ENCODE data around the gene UBA1. TPM values are rescaled to one million over a fixed set of nuclear protein-coding genes. Genes with fewer than 3 reads are reported as not detected.
"Not testable (repeated sequence)": the region's sequence is repeated elsewhere in the genome, so short reads cannot be mapped to it uniquely, and the experiment has no call there.

Gene UBA1
- total and polyA plus RNA-seq, 2 donors, result 80.4 to 99.8 TPM

GRCh38 chrX:47245156-47245555 lies 51.5 kb downstream of the UBA1 start:
- peaks cover 69 to 72% of the 10 kb centered on the region in 2 donors for H3K36me3 ChIP-seq (ENCODE audit: control insufficient read depth in 2 of 2, insufficient read depth in 2 of 2, low read length in 1 of 2)

GRCh38 chrX:47247206-47247998 lies 53.8 kb downstream of the UBA1 start:
- Histone ChIP-seq H3K9me3 (ENCODE audit: control insufficient read depth in 2 of 2, insufficient read depth in 1 of 2, low read length in 1 of 2) (no peaks in the 10 kb centered on the region), H3K4me1 (ENCODE audit: control insufficient read depth in 2 of 2, insufficient read depth in 2 of 2, low read length in 2 of 2) (no peaks in the 10 kb centered on the region), H3K36me3 (ENCODE audit: control insufficient read depth in 2 of 2, insufficient read depth in 2 of 2, low read length in 1 of 2) (peaks cover 47 to 51% of the 10 kb centered on the region in 2 donors), H3K27ac (ENCODE audit: low read depth in 1 of 2, low read length in 1 of 2) (no peak overlapping the region), H3K27me3 (ENCODE audit: control insufficient read depth in 2 of 2, insufficient read depth in 1 of 2, low read length in 1 of 2) (peaks cover 0 to 2% of the 10 kb centered on the region in 2 donors), H3K4me3 (ENCODE audit: low read length in 2 of 2) (no peak overlapping the region)
- no peak for DNase-seq (ENCODE audit: low read depth in 6 of 9, low spot score in 9 of 9)
- 96% methylated on average over 23 of the region's 23 CpGs for WGBS

More at GRCh38 chrX:47245156-47245555, 51.5 kb downstream of the UBA1 start:
- WGBS, result 96% methylated on average over 10 of the region's 10 CpGs
- DNase-seq (ENCODE audit: low read depth in 6 of 9, low spot score in 9 of 9), result no peak
- Histone ChIP-seq H3K4me1 (ENCODE audit: control insufficient read depth in 2 of 2, insufficient read depth in 2 of 2, low read length in 2 of 2) (no peaks in the 10 kb centered on the region), H3K9me3 (ENCODE audit: control insufficient read depth in 2 of 2, insufficient read depth in 1 of 2, low read length in 1 of 2) (no peaks in the 10 kb centered on the region), H3K27me3 (ENCODE audit: control insufficient read depth in 2 of 2, insufficient read depth in 1 of 2, low read length in 1 of 2) (peaks cover 0 to 2% of the 10 kb centered on the region in 2 donors), H3K4me3 (ENCODE audit: low read length in 2 of 2) (no peak overlapping the region), H3K27ac (ENCODE audit: low read depth in 1 of 2, low read length in 1 of 2) (no peak overlapping the region)

DNA sequence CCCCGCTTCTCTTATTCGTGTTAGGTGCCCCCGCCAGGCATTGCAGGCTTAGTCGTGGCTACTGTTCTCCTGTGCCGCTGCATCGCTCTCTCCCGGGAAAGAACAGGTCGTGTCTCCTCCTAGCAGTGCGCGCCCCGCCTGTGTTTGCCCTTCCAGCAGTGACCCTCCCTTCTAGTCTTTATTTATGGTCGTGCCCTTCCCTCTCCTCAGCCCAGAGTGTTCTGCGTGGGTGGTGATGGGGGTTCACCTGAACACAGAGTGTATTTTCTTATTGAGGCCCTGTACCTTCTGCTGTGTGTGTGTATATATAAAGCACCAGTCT lies 54.3 kb downstream of the UBA1 start:
- Histone ChIP-seq H3K9me3 (ENCODE audit: control insufficient read depth in 2 of 2, insufficient read depth in 1 of 2, low read length in 1 of 2) (no peaks in the 10 kb centered on the region), H3K4me1 (ENCODE audit: control insufficient read depth in 2 of 2, insufficient read depth in 2 of 2, low read length in 2 of 2) (no peaks in the 10 kb centered on the region), H3K36me3 (ENCODE audit: control insufficient read depth in 2 of 2, insufficient read depth in 2 of 2, low read length in 1 of 2) (peaks cover 44 to 47% of the 10 kb centered on the region in 2 donors), H3K27ac (ENCODE audit: low read depth in 1 of 2, low read length in 1 of 2) (no peak overlapping the region), H3K4me3 (ENCODE audit: low read length in 2 of 2) (no peak overlapping the region), H3K27me3 (ENCODE audit: control insufficient read depth in 2 of 2, insufficient read depth in 1 of 2, low read length in 1 of 2) (peaks cover 0 to 2% of the 10 kb centered on the region in 2 donors)
- no peak for DNase-seq (ENCODE audit: low read depth in 6 of 9, low spot score in 9 of 9)
- 97% methylated on average over 13 of the region's 13 CpGs for WGBS

DNA sequence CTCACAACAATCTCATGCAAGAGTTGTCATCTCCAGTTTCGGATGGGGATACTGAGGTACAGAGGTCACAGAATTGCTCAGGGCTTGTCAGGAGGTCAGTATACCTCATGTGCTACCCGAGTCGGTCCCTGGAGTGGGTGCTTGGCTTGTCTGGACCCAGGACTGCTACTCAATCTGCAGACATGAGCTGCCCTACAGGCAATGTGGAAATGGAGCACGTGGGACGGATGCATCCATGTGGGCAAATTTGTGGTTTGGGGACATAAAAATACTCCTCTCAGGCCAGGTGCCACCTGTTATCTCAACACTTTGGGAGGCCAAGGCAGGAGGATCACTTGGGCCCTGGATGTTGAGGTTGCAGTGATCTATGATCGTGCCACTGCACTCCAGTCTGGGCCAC lies 54.9 kb downstream of the UBA1 start:
- no peak overlapping the region for H3K4me3 ChIP-seq (ENCODE audit: low read length in 2 of 2)

DNA sequence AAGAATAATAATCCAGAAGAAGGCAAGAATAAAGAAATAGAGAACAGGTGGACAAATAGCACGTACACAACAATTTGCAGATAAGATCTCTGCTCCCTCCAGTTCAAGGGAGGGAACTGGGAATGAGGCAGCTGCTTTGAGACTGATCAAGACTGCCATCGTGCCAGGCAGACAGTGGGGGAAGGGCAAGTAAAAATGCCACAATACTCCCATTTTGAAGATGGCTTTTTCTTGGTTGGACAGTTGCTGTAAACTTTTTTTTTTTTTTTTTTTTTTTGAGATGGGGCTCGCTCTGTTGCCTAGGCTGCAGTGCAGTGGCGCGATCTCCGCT lies 56.4 kb downstream of the UBA1 start:
- Histone ChIP-seq H3K36me3 (ENCODE audit: control insufficient read depth in 2 of 2, insufficient read depth in 2 of 2, low read length in 1 of 2) (peaks cover 29 to 30% of the 10 kb centered on the region in 2 donors), H3K27me3 (ENCODE audit: control insufficient read depth in 2 of 2, insufficient read depth in 1 of 2, low read length in 1 of 2) (no peaks in the 10 kb centered on the region), H3K4me1 (ENCODE audit: control insufficient read depth in 2 of 2, insufficient read depth in 2 of 2, low read length in 2 of 2) (no peaks in the 10 kb centered on the region), H3K4me3 (ENCODE audit: low read length in 2 of 2) (no peak overlapping the region), H3K27ac (ENCODE audit: low read depth in 1 of 2, low read length in 1 of 2) (no peak overlapping the region), H3K9me3 (ENCODE audit: control insufficient read depth in 2 of 2, insufficient read depth in 1 of 2, low read length in 1 of 2) (no peaks in the 10 kb centered on the region)
- no peak for DNase-seq (ENCODE audit: low read depth in 6 of 9, low spot score in 9 of 9)
- WGBS, result 96% methylated on average over 6 of the region's 6 CpGs

More for the DNA sequence above, 54.9 kb downstream of the UBA1 start:
- H3K27ac ChIP-seq (ENCODE audit: low read depth in 1 of 2, low read length in 1 of 2), result no peak overlapping the region
- no peak for DNase-seq (ENCODE audit: low read depth in 6 of 9, low spot score in 9 of 9)
- H3K9me3 ChIP-seq (ENCODE audit: control insufficient read depth in 2 of 2, insufficient read depth in 1 of 2, low read length in 1 of 2), result no peaks in the 10 kb centered on the region
- H3K36me3 ChIP-seq (ENCODE audit: control insufficient read depth in 2 of 2, insufficient read depth in 2 of 2, low read length in 1 of 2), result peaks cover 39 to 43% of the 10 kb centered on the region in 2 donors
- H3K27me3 ChIP-seq (ENCODE audit: control insufficient read depth in 2 of 2, insufficient read depth in 1 of 2, low read length in 1 of 2), result peaks cover 0 to 2% of the 10 kb centered on the region in 2 donors
- 96% methylated on average over 6 of the region's 6 CpGs for WGBS
- no peaks in the 10 kb centered on the region for H3K4me1 ChIP-seq (ENCODE audit: control insufficient read depth in 2 of 2, insufficient read depth in 2 of 2, low read length in 2 of 2)

DNA sequence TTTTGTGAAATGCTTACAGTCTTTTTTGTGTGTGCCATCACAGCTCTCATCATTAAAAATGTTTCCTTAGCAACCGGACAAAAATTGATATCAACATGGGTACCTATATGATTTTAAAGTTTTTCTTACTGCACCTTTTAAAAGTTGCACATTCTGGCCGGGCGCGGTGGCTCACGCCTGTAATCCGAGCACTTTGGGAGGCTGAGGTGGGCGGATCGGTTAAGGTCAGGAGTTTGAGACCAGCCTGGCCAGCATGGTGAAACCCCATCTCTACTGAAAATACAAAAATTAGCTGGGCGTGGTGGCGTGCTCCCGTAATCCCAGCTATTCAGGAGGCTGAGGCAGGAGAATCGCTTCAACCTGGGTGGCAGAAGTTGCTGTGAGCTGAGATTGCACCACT lies 64.0 kb downstream of the UBA1 start:
- 96% methylated on average over 12 of the region's 12 CpGs for WGBS
- not testable (repeated sequence) for DNase-seq (ENCODE audit: low read depth in 6 of 9, low spot score in 9 of 9); H3K4me1 ChIP-seq (ENCODE audit: control insufficient read depth in 2 of 2, insufficient read depth in 2 of 2, low read length in 2 of 2); H3K9me3 ChIP-seq (ENCODE audit: control insufficient read depth in 2 of 2, insufficient read depth in 1 of 2, low read length in 1 of 2); H3K27me3 ChIP-seq (ENCODE audit: control insufficient read depth in 2 of 2, insufficient read depth in 1 of 2, low read length in 1 of 2); H3K4me3 ChIP-seq (ENCODE audit: low read length in 2 of 2); H3K27ac ChIP-seq (ENCODE audit: low read depth in 1 of 2, low read length in 1 of 2); H3K36me3 ChIP-seq (ENCODE audit: control insufficient read depth in 2 of 2, insufficient read depth in 2 of 2, low read length in 1 of 2)

Other genes starting within 250 kb of the UBA1 start
- gene RGN, start 115.4 kb upstream of the UBA1 start, total RNA-seq, result 0.28 TPM
- gene RGN, start 115.4 kb upstream of the UBA1 start, polyA plus RNA-seq, result 2.3 TPM
- gene NDUFB11, start 49.1 kb upstream of the UBA1 start, total RNA-seq, result 109 TPM
- gene NDUFB11, start 49.1 kb upstream of the UBA1 start, polyA plus RNA-seq, result 59.2 TPM
- gene RBM10, start 48.6 kb upstream of the UBA1 start, total RNA-seq, result 31.2 TPM
- 31.9 TPM for gene RBM10, start 48.6 kb upstream of the UBA1 start, polyA plus RNA-seq
- gene CDK16, start 24.9 kb downstream of the UBA1 start, total RNA-seq, result 28.8 TPM
- 41.9 TPM for gene CDK16, start 24.9 kb downstream of the UBA1 start, polyA plus RNA-seq
- gene USP11, start 39.2 kb downstream of the UBA1 start, total RNA-seq, result 26.7 TPM
- gene USP11, start 39.2 kb downstream of the UBA1 start, polyA plus RNA-seq, result 40.9 TPM
- 0.57 TPM for gene ZNF157, start 176.7 kb downstream of the UBA1 start, total RNA-seq
- gene ZNF157, start 176.7 kb downstream of the UBA1 start, polyA plus RNA-seq, result 0.30 TPM

All from thymus (tissue), 11 donors.